Fibroblast of peridontal ligament (primary cell): ENCODE data around the gene GGN.
"Not testable (repeated sequence)": the region's sequence is repeated elsewhere in the genome, so short reads cannot be mapped to it uniquely, and the experiment has no call there.

Experiments used
- DNase-seq: peaks from one replicate; pipeline ENCODE4 v3.0.0-alpha.2; 2010; ENCODE audit errors: extremely low read depth

Gene GGN

DNA sequence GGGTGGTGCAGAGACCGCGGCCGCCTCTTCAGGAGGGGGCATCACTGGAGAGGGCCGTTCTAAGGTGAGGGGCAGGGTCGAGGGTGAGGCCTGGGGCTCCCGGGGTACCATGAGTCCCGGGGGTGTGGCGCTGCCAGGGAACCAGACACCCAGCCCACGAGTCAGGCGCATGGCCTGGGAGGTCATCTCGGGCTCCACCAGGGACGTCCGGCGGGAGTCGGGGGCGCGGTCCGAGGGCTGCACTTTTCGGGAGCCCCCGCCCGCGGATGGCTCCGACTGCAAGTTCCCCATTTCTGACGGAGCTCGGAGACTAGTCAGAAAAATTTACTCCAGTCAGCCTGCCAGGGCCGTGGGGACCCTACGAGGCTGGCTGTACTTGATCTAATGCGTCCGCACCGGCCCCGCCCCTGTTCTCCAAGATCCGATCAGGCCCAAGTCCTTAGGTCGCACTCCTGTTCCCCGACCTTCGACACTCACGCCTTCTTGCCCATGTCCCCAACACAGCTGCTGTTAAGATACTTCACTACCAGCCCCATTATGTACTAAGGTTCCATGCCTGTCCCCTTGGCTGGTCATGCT lies 774 bp downstream of the GGN start:
- DNase-seq = no peak

DNA sequence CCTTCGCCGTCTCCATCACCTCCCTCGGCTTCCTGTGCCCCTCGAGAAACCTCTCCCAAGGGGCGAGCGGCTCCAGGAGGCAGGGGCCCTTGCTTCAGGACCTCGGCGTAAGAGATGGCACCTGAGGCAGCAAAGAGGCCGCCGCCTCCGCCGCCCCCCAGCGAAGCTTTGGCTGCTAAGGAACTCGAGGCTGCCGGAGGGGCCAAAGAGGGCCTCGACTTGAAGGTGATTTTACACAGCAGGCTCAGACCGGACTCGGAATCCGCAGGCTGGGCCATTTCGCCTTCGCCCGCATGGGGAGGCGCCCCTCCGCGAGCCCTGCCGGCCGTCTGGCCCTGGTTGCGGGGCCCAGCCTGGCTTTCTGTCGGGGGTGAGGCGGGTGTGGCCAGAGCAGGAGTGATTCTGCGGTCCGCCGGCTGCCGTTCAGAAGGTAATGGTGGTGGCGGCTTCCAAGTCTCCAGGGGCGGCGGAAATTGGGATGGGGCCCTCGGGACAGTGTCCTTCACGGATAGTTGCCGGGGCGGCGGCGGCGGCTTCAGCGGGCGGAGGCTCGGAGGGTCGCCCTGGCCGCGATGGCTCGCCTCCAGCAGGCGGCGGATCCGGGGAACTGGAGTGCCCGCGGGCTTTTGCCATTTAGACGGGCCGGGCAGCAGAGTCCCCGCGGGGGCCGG lies 1.4 kb downstream of the GGN start:
- no peak for DNase-seq

DNA sequence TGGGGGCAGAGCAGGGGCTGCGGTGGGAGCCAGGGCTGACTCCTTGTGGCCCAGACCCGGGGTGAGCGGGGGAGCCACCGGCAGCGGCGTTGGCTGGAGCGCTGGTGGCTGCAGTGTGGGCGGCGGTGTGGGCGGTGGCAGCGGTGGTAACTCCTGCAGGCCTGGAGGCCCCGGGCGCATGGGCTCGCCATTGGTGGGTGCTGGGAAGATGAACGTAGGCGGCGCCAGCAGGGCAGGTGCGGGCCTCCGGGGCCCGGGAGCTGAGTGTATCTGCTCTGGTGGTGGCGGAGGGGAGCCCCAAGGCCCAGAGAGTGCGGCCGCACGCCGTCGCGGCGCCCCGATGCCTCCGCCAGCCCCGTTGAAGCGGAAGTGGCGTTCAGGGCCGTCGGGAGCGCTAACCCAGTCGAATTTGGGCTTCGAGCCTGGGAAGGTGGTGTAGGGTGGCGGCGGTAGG lies 2.0 kb downstream of the GGN start:
- no peak for DNase-seq

DNA sequence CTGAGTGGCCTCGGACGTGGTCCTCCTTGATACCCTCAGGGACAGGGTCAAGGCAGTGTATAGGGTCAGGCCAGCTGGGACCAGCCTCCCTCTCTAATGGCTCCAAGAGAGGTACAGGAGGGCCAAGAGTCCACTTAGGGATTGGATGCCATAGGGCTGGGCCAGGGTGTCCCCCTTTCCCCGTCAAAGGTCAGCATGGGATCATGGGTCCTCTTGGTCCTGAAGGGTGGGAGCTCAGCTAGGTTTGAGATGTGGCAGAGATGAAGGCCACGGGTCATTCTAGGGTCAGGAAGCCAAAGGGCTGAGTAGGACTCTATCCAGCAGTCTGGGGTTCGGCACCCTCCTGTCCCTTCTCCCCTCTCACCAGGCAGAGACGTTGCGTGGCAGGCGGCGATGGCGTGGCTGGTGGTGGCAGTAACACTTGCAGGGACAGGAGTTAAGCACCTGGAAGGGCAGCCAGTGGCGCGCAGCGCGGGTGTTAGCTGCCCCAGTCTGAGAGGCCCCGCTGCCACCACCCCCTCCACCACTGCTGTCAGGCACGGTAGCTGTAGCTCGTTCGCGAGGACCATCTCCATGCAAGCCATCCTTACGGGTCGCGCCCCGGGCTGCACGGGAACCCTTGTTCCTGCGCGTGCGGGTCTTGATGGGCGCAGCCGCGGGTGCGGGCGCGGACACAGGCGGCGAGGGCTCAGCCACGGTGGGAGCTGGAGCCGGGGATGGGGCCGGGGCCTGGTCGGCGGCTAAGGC lies 2.6 kb downstream of the GGN start:
- DNase-seq = no peak

- DNase-seq = peak; percentile 23
Observed at GRCh38 chr19:38384209-38385027, 3.4 kb downstream of the GGN start.

DNA sequence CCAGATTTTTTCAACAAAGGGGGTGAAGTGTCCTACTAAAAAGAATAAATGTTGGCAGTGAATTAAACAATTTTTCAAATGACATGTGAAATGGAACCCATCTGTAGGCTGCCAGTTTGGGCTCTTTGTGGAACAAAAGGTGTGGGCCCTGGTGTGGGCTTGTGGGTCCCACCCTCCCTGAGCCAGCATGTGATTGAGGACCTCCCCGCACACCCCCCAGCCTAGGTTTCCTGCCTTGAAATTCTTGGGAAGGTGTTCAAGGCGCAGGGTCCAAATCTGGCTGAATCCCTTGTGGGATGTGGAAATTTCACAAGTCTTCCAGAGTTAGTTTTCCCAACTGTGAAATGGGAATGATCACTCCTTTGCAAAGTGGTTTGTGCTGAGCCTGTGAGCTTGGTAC lies 4.1 kb downstream of the GGN start:
- DNase-seq = no peak

GRCh38 chr19:38383184-38383583 lies 4.7 kb downstream of the GGN start:
- no peak for DNase-seq

DNA sequence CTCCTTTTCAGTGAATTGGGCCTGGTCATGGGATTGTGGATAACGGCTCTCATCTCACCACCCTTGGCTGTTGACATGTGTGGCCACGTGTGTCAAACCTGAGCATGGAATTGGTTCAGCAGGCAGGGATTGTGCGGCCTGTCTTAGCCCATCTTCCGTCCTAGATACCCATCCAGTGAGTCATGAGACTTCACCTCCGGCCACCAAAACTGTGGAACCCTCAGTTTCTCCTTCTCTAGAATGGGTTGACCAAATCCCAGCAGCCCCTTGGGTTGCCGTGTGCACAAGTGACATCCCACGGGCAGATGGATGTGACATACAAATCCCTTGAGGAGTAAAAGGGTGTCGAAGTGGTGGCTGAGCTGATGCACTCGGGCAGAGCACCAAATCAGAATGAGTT lies 6.7 kb downstream of the GGN start:
- DNase-seq = no peak

- DNase-seq = no peak
Observed at GRCh38 chr19:38378866-38379265, 9.0 kb downstream of the GGN start.

- no peak for DNase-seq
Observed at GRCh38 chr19:38377052-38377451, 10.8 kb downstream of the GGN start.

DNA sequence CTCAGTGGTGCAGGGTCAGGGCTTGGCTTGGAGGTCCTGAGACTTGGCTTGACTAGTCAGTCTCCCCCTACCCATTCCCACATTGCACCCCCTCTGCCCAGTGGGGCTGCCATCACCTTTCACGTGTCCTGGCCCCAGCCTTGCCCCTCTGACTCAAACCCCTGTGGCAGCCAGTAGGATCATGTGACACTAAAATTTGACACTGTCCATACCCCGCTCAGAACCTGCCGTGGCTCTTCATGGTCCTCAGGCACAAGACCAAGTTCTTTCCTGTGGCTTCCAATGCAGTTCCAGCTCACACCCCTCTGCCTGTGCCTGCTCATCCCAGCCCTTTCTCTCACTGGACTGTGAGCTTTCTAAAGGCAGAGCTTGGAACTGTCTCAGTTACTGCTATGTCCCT lies 11.3 kb downstream of the GGN start:
- no peak for DNase-seq

- peak; percentile 7 for DNase-seq
Observed at GRCh38 chr19:38375748-38376147, 12.1 kb downstream of the GGN start.

GRCh38 chr19:38375098-38375493 lies 12.7 kb downstream of the GGN start:
- peak; percentile 34 for DNase-seq

DNA sequence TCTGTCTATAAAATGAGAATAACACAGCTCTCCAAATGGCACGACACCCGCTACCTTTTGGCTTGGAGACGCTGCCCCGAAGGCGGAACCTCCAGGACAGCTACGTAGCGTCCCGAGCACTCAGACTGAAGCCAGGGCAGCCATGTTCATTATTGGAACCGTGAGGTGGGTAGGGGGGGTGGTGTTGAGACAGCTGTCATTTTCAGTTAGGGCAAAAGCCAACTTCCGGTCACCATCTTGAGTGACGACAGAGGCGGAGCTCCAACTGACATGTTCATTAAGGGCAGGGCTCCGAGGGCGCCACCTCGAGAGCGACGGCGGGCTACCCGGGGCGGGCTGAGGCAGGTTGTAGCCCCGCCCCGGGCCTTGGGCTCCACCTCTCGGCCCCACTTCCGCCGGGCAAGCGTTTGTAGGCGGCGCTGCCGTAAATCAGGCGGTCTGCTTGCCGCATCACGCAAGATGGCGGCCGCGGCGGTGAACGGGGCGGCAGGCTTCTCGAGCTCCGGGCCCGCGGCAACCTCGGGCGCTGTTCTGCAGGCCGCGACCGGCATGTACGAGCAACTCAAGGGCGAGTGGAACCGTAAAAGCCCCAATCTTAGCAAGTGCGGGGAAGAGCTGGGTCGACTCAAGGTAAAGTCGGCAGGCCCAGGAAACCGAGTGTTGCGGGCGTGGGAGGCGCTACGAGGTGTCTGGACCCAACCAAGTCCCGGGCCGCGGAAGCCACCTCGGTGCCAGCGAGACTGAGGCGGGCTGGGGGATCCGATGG lies 13.3 kb downstream of the GGN start, which contains the start of gene PSMD8:
Gene PSMD8 (plus strand): TSS at position 240 of the 766 bp plus-strand sequence. CDS start 31 bp downstream, at position 271.
- DNase-seq = peak; percentile 98

GRCh38 chr19:38373907-38374331 lies 13.9 kb downstream of the GGN start:
- no peak for DNase-seq

GRCh38 chr19:38371081-38371480 lies 16.8 kb downstream of the GGN start:
- no peak for DNase-seq

DNA sequence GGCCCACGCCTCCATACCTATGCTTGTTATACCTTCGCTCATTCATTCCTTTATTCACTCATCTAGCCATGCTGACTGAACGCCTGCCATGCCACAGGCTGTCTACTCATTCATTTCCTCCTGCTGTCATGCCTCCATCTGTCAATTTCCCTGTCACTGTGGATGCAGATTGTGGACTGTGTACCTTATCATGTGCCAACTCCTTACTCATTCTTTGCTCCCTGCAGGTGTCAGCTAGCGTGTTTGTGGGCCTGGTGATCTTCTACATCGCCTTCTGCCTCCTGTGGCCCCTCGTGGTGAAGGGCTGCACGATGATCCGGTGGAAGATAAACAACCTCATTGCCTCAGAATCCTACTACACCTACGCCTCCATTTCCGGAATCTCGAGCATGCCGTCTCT lies 17.5 kb downstream of the GGN start:
- no peak for DNase-seq

GRCh38 chr19:38369584-38369983 lies 18.2 kb downstream of the GGN start:
- DNase-seq = no peak

- no peak for DNase-seq
Observed at GRCh38 chr19:38367041-38367440, 20.8 kb downstream of the GGN start.

- DNase-seq = not testable (repeated sequence)
Observed at GRCh38 chr19:38362946-38363688, 24.7 kb downstream of the GGN start.
